ENCODE results near the gene PRKCI.

DNA sequence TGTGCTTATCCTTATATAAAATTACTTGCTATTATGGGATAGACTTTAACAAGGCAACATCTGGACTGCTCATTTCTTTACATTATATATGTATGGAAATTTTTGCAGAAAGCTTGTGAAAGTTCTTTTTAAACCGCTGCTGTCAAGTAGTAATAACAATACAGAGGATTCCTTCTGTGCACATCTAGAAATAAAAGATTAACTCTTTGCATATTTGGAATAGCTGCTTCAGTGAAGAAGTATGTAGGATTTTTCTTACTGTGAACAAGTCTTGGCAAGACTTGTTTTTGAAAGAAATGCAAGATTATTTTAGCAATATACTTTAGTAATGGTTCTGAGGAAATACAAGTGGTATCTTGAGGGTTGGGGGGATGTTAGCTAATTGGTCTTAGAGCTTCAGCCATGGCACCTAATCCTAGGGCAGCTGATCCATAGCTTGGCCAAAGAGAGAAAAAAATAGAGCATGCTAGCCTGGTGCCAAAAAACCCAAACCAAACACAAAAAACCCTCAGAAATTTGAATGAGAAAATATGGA lies 4.3 kb downstream of the PRKCI start:
- TF ChIP-seq CTCF (conservative IDR thresholded peaks at IDR 0.05; ENCODE audit: low read depth, low read length): no peak
- TF ChIP-seq EZH2phosphoT487 (IDR thresholded peaks at IDR 0.05; ENCODE audit: borderline replicate concordance, low read length): no peak
- no peak for TF ChIP-seq EZH2 (IDR thresholded peaks at IDR 0.05; ENCODE audit: low read length, unreplicated experiment)
